RWPE2 (cell line): ENCODE results near the gene CHCHD3.

Experiments used
- ATAC-seq: fragments of 200-7000 bp; cut with Tn5 transposase; 3 replicates; pipeline ENCODE4 v1.9.1; 2021; ENCODE audit warnings: low read depth
- DNase-seq: peaks from one replicate; pipeline ENCODE4 v3.0.0-alpha.2; 2020; ENCODE audit warnings: low spot score
- H3K27ac ChIP-seq: fragments of 450-650 bp; 2 replicates; pipeline ENCODE4 v1.5.1; 2017; ENCODE audit warnings: mild to moderate bottlenecking; ENCODE audit not compliant: poor library complexity, severe bottlenecking
- H3K27me3 ChIP-seq: fragments of 250-450 bp; sonication (Bioruptor Pico); 2 replicates; pipeline ENCODE4 v1.5.1; 2021; ENCODE audit warnings: mild to moderate bottlenecking, moderate library complexity; ENCODE audit not compliant: insufficient read depth, poor library complexity, severe bottlenecking
- H3K36me3 ChIP-seq: fragments of 250-450 bp; sonication (Bioruptor Pico); 2 replicates; pipeline ENCODE4 v1.5.1; 2020; ENCODE audit warnings: low read depth, mild to moderate bottlenecking, moderate library complexity
- H3K4me1 ChIP-seq: fragments of 250-450 bp; sonication (Bioruptor Pico); 2 replicates; pipeline ENCODE4 v1.5.1; 2021; ENCODE audit warnings: mild to moderate bottlenecking, moderate library complexity; ENCODE audit not compliant: insufficient read depth, poor library complexity, severe bottlenecking
- H3K4me3 ChIP-seq: fragments of 250-450 bp; sonication (Bioruptor Pico); 2 replicates; pipeline ENCODE4 v1.5.1; 2021; ENCODE audit warnings: mild to moderate bottlenecking, moderate library complexity; ENCODE audit not compliant: severe bottlenecking
- H3K9me3 ChIP-seq: fragments of 250-450 bp; sonication (Bioruptor Pico); 2 replicates; pipeline ENCODE4 v1.5.1; 2021; ENCODE audit warnings: mild to moderate bottlenecking, moderate library complexity; ENCODE audit not compliant: severe bottlenecking
- CTCF ChIP-seq: fragments of 450-650 bp; IDR thresholded peaks from one replicate; pipeline ENCODE4 v1.5.1; 2017; ENCODE audit warnings: mild to moderate bottlenecking, moderate library complexity; ENCODE audit not compliant: poor library complexity, severe bottlenecking

CHCHD3 gene

GRCh38 chr7:132988117-132988516 is 93.8 kb downstream of the CHCHD3 start:
- H3K36me3 ChIP-seq: no peaks in the 10 kb centered on the region
- ATAC-seq (no peak), DNase-seq (no peak)
- TF ChIP-seq CTCF: no peak
- H3K27ac ChIP-seq: no peak overlapping the region
- no peak overlapping the region for H3K4me3 ChIP-seq
- no peaks in the 10 kb centered on the region for H3K27me3 ChIP-seq
- no peaks in the 10 kb centered on the region for H3K4me1 ChIP-seq
- no peaks in the 10 kb centered on the region for H3K9me3 ChIP-seq

- Histone ChIP-seq H3K36me3 (no peaks in the 10 kb centered on the region), H3K4me1 (no peaks in the 10 kb centered on the region), H3K27ac (no peak overlapping the region), H3K27me3 (no peaks in the 10 kb centered on the region), H3K4me3 (no peak overlapping the region), H3K9me3 (no peaks in the 10 kb centered on the region)
- ATAC-seq: no peak
- DNase-seq: no peak
- TF ChIP-seq CTCF: no peak
Observed at GRCh38 chr7:132980402-132980801, 101.5 kb downstream of the CHCHD3 start.

- ATAC-seq: no peak
Observed at GRCh38 chr7:132979524-132979923, 102.4 kb downstream of the CHCHD3 start.

GRCh38 chr7:132977234-132977633 is 104.7 kb downstream of the CHCHD3 start:
- Histone ChIP-seq H3K4me1 (no peaks in the 10 kb centered on the region), H3K27ac (no peak overlapping the region), H3K36me3 (peaks cover 7% of the 10 kb centered on the region; the same call in 1 of the 2 replicates), H3K4me3 (no peak overlapping the region), H3K9me3 (no peaks in the 10 kb centered on the region), H3K27me3 (no peaks in the 10 kb centered on the region)
- TF ChIP-seq CTCF: no peak
- ATAC-seq: no peak
- no peak for DNase-seq

More at GRCh38 chr7:132979524-132979923, 102.4 kb downstream of the CHCHD3 start:
- no peak overlapping the region for H3K4me3 ChIP-seq
- peaks cover 3% of the 10 kb centered on the region; the same call in 1 of the 2 replicates for H3K36me3 ChIP-seq
- no peaks in the 10 kb centered on the region for H3K27me3 ChIP-seq
- H3K4me1 ChIP-seq: no peaks in the 10 kb centered on the region
- TF ChIP-seq CTCF: no peak
- no peak overlapping the region for H3K27ac ChIP-seq
- H3K9me3 ChIP-seq: no peaks in the 10 kb centered on the region
- no peak for DNase-seq

GRCh38 chr7:132972745-132973144 is 109.1 kb downstream of the CHCHD3 start:
- ATAC-seq: no peak
- DNase-seq: no peak
- H3K27ac ChIP-seq: no peak overlapping the region
- H3K36me3 ChIP-seq: peaks cover 7% of the 10 kb centered on the region; the same call in 1 of the 2 replicates
- no peak for TF ChIP-seq CTCF
- no peaks in the 10 kb centered on the region for H3K9me3 ChIP-seq
- H3K4me1 ChIP-seq: no peaks in the 10 kb centered on the region
- no peaks in the 10 kb centered on the region for H3K27me3 ChIP-seq
- H3K4me3 ChIP-seq: no peak overlapping the region
